Fibroblast of skin of left quadriceps (primary cell): ENCODE results near the gene ZNF516.

Experiments used
- DNase-seq, 2 experiments: peaks; one replicate each; pipeline ENCODE4 v3.0.0-alpha.2; 2013; ENCODE audit warnings: low read depth in 2 of 2

ZNF516 gene

DNA sequence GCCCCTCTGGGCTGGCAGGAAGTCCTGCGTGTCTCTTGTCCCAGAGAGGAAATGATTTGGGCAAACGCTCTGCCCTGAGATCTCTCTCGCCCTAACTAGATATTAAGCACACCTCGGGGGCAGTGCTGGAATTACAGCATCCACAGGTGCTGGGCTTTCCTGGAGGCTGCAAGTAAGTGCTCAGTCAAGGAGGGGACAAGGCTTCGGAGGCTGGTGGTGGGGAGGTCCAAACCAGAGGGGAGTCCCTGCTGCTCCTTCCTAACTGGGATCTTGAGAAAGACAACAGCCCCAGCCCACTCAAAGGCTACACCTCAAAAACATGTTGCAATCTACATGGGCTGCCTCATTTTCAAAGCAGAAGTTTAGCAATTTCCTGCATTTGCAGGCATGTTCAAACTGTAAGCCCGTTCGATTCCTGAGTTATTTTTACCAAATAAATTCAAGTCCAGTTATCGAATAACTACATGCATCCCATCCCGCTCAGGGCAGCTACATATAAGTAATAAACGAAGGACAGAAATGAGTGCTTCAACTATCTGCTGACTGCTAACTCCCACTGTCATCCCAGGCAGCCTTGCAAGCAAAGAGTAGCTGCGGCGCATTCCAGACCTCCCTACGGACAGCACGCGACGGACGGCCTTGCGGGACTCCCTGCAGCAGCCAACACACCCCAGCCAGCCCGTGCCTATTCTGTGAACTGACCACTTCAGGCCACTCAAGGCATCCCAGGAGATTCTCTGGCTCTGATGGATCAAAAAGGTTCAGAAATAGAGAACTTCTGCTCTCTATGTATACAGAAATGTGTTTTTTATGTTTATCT is 27.5 kb downstream of the ZNF516 start:
- no peak for DNase-seq

DNA sequence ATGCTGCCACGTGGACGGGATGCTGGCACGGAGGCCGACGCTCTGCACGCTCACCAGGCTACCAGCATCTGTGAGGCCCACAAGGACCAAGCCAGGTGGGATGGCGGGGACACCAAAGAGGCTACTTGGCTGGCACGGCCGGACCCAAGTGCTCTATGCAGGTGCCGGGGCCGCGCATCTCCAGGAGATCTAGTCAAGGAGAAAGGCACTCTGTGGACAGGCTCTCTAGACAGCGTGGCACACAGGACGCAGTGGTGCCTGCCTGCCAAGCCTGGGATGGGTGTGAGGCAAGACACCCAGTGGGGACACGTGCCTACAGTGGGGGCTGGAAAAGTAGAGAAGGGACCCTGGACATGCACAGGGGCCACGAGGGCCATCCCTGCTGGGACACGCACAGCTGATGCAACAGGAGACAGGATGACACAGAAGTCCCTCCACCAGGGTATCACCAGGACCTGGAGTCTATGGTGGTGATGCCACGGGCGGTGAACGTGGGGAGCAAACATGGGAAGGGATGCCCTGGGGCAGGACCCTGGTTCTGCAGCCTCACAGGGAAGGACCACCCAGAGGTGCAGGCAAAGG is 28.5 kb downstream of the ZNF516 start:
- DNase-seq = no peak

DNA sequence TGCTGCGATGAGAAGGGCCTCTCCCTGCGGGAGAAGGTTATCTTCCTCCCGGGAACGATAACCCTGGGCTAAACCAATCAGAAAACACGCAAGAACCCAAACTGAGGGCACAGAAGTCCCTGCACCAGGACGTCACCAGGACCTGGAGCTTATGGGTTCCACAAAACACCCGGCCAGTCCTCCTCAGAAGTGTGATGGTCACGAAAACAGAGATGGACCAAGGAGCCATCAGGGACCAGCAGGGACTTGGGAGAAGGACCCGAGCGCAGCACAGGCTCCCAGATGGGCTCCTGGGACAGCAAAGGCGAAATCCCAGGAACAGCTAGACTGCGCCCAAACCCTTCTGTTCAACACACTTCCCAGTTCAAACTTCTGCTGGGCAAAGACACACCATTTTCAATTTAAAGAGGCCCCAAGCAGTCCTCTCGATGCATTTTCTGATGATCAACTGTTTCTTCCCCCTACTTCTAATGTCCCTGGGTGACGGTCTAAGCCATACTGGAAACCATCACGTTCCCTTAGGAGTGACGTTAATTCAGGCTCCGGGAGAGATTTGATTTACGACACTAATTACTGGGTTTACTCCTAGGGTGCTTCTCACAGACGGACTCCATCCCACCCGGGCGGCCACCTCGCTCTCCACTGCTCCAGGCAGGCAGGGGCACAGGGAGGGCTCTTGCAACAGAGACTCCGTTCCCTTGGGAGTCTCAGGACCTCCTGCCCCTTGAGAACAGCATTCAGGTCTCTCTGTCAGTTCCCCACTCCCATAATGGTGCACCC is 29.2 kb downstream of the ZNF516 start:
- no peak for DNase-seq

DNA sequence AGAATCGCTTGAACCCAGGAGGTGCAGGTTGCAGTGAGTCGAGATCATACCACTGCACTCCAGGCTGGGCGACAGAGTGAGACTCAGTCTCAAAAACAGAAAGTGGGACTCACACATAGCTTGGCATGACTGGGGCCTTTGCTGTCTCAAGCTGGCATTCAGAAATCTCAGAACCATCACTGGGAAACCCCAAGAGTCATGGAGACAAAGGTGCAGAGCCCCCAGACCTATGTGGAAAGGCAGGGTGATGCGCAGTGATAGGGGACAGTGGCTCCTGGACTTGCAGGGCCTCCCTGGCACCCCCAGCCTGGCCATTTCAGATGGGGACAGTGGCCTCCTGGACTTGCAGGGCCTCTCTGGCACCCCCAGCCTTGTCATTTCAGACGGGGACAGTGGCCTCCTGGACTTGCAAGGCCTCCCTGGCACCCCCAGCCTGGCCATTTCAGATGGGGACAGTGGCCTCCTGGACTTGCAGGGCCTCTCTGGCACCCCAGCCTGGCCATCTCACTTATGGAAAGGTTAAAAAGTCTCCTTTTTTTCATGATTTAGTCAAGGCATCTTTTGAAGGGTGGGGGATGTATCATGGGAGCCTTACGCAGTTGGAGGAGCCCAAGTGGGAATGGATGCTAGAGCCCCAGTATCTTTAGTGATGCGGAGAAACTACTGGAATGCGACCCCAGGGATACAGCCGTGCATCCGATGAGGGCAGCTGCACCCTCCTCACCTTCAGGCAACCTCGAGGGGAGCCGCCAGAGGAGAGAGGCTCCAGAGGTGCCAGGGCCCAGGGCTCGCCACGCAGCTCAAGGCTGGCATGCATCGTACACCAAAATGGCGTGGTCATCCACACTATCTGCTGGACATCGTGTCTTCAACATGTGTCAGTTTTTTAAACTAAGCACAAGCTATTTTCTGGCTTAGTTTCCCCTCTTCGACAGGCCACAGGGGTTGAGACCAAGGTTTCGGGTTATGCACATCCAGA is 30.5 kb downstream of the ZNF516 start:
- no peak for DNase-seq

DNA sequence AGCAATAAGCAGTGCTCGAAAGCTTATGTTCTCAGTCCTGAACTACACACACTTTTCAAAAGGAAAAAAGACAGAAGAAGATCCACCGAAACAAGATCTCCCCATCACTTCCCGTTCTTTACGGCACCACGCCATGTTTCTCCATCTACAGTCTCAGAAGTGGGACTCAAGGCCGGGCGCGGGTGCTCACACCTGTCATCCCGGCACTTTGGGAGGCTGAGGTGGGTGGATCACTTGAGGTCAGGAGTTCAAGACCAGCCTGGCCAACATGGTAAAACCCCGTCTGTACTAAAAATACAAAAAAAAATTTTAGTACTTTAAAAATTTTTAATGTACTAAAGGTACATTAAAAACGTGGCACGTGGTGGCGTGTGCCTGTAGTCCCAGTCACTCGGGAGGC is 31.2 kb downstream of the ZNF516 start:
- no peak for DNase-seq

DNA sequence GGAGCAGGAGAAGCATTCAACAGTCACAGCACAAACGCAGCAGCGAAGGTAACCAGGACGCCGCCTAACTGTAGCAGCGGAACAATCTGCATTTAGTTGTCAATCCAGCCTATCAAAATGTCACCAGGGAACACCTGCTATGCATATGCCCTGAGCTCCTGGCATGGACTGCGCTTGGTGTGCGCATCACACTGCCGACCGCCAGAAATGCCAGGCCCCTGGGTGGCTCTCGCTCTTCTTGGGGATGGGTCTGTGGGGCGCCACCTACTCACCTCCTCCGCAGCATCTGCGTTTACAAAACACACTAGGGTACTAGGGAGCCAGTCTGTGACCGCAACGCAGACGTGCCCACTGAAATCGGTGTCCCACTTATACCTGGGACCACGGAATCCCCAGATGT is 31.7 kb downstream of the ZNF516 start:
- no peak for DNase-seq

DNA sequence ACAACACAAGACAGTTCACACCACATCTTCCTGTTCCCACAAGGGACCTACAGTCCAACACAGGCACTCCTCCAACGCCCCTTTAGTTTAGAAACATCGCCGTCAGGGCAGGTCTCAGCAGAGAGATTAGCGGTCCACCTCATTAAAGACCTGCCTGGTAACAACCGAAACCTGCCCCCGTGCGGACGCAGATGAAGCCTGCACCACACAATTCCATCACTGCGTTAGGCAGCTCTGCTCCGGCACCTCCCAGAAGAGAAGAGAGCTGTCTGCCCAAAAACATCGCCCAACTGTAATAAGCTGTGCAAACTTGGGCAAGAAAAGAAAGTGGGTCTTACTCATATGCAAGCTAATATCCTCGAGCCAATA is 32.7 kb downstream of the ZNF516 start:
- DNase-seq = no peak

DNA sequence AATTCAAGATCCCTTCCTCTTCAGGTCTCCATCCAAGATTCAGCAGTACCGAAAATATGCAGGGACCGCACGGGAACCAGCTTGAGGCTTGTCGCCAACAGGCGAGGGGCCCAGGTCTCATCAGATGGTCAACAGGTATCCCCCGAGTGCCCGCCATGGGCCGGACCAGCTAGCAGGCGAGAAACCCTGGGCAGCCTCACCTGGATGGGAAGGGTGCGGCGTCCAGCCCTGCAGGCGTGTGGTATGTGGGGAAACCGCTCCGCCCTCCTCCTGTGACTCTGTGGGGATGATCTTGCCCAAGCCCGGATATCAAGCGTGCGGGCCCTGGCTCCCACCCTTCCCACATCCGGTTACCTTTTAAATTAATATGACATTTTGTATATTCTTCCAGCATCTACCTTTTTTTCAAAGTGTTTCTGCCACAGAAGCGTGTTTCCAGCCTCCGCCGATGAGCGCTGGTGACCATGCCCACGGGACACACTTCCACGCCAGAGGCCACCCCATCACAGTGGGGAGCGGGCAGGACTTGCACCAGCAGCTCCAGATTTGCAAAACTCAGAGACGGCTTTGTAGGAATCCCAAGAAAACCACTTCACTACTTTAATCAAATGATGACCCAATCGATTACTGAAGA is 33.2 kb downstream of the ZNF516 start:
- no peak for DNase-seq

DNA sequence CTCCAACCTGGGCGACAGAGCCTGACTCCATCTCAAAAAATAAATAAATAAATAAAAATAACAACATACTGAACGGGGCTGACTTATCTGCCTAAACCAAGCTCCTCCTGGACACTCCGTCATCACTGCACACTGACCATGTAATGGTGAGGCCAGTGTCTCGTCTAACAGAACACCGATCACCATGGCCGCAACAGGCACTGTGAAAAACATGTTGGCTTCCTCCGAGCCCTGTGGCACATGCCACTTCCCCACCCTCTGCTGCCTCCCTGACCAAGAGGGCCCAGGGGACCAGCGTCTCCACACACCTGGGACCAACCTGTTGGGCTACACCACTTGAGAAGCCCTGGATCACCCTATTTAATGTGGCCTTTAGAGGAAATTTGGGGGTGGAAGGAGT is 33.9 kb downstream of the ZNF516 start:
- DNase-seq = no peak

DNA sequence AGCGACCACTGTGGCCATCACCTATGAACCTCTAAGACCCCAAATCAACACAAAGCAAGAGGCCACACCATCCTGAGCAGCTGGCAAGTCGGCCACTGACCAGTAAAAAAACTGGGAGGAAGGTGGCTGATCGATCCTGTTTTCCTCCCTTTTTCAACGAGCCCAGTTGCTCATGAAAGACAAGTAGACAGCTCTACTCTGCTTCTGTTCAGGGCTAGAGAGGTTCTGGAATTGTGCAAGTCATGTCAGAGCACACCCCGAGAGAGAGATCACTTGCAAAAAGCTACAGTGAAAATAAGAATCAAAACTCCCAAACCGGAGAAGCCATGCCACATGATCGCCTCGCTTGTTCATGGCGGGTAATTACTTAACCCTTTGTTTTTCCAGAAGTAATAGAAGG is 34.6 kb downstream of the ZNF516 start:
- no peak for DNase-seq

DNA sequence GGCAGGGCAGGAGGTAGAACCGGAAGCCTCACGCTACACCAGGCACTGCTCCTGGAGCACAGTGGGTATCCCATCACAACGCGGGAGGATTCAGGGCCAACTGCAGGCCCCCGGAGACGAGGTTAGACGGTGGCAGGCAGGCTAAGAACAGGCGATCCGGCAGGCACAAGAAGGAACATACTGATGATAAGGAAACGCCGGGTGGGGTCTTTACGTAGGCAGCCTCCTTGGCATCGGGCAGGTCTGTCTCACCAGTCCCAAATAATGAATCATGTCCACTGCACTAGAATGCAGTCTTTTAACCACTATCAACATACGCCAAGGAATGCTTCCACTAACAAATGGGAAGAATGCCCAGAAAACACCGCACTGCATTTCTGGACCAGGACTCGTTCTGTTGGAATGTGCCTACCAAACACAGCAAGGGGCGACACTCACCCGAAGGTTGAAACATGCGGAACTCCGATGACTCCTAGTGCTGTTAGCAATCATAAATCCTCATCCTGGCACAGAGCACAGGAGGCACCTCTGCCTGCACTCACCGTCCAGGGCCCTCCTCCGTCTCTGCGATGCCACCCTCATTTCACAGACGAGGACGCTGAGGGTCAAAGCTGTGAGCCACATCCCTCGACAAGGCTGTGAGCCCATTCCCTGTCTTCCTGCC is 35.2 kb downstream of the ZNF516 start:
- peak; percentile 98 to 99 for DNase-seq

DNA sequence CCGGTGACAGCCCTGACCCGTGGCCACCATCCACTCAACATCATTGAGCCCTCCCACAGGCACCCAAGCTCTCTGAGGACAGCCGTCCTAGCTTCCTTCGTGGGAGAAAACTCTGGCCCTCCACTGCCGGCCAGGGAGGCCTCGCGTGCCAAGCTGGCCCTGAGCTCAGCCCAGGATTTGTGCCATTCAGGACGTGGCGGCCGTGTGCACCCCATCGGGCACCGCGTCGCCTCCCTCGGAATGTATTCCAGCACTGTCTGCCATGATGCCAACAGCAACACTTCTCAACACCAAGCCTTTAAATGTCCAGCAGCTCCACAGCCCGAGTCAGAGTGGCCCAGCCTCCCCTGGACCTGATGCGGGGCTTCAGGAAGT is 35.7 kb downstream of the ZNF516 start:
- no peak for DNase-seq

DNA sequence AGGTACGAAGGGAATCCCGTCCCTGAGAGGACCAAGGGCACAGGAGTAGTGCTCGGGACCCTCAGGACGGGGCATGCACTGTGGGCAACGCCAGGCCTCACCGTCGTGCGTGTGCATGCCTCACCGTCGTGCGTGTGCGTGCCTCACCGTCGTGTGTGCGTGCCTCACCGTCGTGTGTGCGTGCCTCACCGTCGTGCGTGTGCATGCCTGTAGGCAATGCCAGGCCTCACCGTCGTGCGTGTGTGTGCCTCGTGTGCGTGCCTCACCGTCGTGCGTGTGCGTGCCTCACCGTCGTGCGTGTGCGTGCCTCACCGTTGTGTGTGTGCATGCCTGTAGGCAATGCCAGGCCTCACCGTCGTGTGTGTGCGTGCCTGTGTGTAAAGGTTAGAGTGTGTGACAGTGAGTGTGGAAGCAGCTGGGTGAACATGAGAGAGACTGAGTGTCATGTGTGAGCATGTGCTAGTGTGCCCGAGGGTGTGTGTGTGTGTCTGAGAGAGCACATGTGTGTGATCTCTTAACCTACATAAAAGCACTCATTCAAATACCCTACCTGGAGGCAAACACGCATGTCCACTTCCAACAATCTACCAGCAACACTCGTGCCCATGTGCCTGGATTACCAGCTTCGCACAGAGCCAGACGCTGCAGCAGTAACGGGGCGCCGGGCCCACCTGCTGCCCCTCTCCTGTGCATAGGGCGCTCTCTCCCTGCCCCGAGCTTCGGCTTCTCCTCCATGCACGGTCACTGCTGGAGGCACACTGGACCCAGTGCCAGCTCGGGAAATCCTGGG is 36.3 kb downstream of the ZNF516 start:
- DNase-seq = no peak

DNA sequence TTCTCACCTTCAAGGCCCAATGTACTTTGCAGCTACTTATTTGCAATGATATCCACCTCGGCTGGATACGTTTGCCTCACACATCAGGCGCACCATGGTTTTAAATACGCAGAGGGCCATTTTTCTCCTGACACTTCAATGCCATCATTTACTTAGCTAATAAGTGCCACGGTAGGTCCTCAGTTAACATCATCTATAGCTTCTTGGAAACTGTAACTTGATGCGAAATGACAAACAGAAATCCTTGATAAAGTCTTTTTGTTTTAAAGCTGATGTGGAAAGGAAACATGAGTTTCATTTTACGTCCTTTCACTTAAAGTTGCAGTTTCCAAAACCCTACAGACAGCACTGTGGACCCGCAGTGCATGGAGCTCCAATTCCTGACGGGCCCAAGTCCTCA is 37.1 kb downstream of the ZNF516 start:
- DNase-seq = no peak

DNA sequence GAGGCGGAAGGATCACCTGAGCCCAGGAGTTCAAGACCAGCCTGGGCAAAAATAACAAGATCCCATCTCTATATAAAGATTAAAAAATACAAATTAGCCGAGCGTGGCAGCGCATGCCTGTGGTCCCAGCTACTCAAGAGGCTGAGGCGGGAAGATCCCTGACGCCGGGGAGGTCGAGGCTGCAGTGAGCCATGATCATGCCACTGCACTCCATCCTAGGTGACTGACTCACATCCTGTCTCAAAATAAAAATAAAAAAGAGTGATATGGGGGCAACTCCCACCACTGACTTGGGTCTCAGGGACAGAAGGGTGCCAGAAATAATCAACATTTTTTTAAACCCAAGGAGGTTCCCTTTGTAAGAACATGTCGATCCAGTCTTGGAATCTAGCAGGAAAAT is 37.6 kb downstream of the ZNF516 start:
- DNase-seq = no peak

DNA sequence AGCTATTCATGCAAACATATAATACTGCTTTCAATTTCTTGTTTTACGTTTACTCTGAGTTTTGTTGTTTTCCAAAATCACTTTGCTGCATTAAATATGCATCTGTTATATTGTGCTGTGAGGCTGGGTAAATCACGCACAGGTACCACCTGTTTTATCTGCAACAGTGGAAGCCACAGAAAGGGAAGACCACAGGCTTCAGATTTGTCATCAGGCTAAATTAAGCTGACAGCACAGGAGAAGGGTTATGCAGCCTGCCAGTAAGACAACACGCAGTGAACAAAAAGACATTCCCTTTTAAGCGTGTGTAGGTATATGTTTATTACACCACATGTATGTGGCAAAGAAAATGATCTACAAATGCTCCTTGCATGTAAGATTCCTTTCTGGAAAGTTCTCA is 38.2 kb downstream of the ZNF516 start:
- DNase-seq = no peak

DNA sequence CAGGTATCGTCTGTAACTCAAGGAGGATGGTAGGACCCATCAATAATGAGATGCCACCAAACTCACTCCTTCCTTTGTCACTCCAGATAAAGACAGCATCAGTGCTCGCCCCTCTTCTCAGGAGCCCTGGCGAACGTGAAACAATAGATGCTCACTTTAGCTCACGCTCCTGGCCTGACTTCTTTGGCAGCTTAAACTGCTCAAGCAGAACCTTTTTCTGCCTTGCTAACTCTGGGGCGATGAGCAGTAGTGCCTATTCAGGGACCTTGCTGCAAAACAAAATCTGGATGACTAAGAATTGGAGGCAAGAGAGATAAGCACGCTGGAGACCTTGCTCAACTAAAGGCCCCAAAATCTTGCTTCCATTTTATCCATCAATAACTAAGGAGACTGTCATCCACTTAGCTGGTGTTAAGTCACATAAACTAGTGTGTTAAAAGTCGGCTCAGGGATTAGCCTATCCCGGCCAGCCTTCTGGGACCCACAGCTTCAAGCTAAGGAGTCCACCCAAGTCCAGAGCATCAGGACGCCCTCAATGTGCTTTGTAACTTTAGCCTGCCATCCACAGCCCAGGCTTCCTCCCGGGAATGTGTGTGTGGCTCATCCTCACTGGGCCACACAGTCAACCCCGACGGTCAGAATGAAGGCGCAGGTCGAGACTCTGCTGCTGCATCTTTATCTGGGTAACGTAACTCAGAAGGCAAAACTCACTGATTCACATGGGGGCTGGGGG is 38.9 kb downstream of the ZNF516 start:
- DNase-seq = no peak

DNA sequence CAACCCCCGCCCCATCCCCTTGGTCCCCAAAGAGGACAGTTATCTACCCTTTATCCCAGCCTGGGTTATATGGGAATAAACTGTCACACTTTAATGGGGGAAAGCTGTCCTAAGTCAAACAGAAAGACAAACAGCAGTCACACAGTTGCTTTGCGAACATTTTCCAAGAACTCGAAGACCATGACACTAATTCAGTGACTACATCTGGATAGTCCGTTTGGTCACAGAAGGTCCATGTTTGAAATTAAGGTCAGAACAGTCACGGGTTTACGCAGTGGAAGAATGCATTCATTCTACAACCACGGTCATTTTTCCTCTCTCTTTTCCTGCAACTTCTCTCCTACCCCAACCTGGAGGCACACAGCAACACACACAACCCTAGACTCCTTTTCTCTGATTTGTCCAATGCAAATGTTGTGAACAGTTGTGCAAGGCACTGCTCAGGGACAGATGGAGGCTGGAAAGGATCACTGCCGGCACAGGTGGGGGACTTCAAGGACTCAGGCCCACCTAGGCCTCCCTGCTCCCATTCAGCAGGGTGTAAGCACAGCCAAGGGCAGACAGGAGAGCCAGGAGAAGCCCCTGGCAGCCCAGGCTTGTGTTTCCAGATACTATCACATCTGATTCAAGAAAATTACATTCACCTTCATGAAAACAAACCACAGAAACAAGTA is 39.9 kb downstream of the ZNF516 start:
- no peak for DNase-seq

DNA sequence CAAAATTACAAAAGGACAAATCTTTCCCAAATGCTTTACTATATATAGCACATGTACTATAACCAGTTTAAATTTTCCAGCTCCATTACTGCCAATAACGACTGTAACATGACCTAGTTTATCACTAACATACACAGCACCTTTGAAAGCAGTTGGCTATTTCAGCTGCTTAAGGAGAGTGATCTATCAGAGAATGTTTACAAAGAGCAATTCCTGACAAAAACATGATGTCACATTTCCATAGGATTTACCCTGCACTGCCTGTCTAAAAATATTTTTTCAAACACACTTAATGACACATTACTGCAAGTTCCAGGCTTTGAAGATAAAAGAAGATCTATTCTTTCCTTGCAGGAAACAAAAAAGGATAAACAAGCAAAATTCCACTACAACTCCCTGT is 40.6 kb downstream of the ZNF516 start:
- no peak for DNase-seq
